Suprapubic skin (tissue), 4 donors: ENCODE results near the gene EDA. TPM values are rescaled to one million over a fixed set of nuclear protein-coding genes. Genes with fewer than 3 reads are reported as not detected.

ENCODE experiments used
- DNase-seq, 2 donors: peaks; one replicate each; pipeline ENCODE4 v3.0.0-alpha.2; 2019; ENCODE audit warnings: low spot score in 2 of 2
- H3K27ac ChIP-seq: fragments of 200-600 bp; sonication (generic); one replicate; pipeline ENCODE4 v1.5.1; 2019
- H3K27me3 ChIP-seq: fragments of 200-600 bp; sonication (generic); one replicate; pipeline ENCODE4 v1.5.1; 2019
- H3K36me3 ChIP-seq: fragments of 200-600 bp; sonication (generic); one replicate; pipeline ENCODE4 v1.5.1; 2019
- H3K4me1 ChIP-seq: fragments of 200-600 bp; sonication (generic); one replicate; pipeline ENCODE4 v1.5.1; 2019
- H3K4me3 ChIP-seq: fragments of 200-600 bp; sonication (generic); one replicate; pipeline ENCODE4 v1.5.1; 2019; ENCODE audit warnings: mild to moderate bottlenecking
- H3K9me3 ChIP-seq: fragments of 200-600 bp; sonication (generic); one replicate; pipeline ENCODE4 v1.5.1; 2019
- CTCF ChIP-seq, 2 donors: fragments of 200-600 bp in 1 of 2; fragments of 450-650 bp in 1 of 2; sonication (generic) in 1 of 2; IDR thresholded peaks; one replicate each; pipeline ENCODE4 v1.5.1; 2016 to 2019; ENCODE audit warnings: antibody characterized with exemption in 2 of 2, mild to moderate bottlenecking in 1 of 2, moderate library complexity in 1 of 2
- EP300 ChIP-seq: sonication (generic); formaldehyde crosslinking; IDR thresholded peaks from one replicate; pipeline ENCODE4 v1.6.1; 2017; ENCODE audit warnings: antibody characterized with exemption
- POLR2A ChIP-seq, 2 donors: fragments of 450-650 bp; IDR thresholded peaks; one replicate each; pipeline ENCODE4 v1.6.1; 2017; ENCODE audit warnings: antibody characterized with exemption in 2 of 2, mild to moderate bottlenecking in 2 of 2, moderate library complexity in 2 of 2
- POLR2AphosphoS5 ChIP-seq, 3 donors: sonication (generic); formaldehyde crosslinking; IDR thresholded peaks; one replicate each; pipeline ENCODE4 v1.6.1; 2017; ENCODE audit warnings: antibody characterized with exemption in 3 of 3
- WGBS: methylation state at CpG from one replicate; pipeline ENCODE4 v1.1.5; 2018; 5-methylcytosine and 5-hydroxymethylcytosine counted together
- total RNA-seq, 4 donors: library from RNA; depleted of rRNA; stranded (reverse); fragments of >200 nt; gene quantifications; one replicate each; pipeline ENCODE4 v1.1.0, GENCODE V29; 2016

The EDA gene
- total RNA-seq, 4 donors from 2014 or later: 5.6 to 10.9 (median 7.5) TPM

GRCh38 chrX:69605521-69605920 is 10.4 kb upstream of the EDA start:
- no peaks in the 10 kb centered on the region for H3K36me3 ChIP-seq
- H3K4me3 ChIP-seq: no peak overlapping the region
- no peak overlapping the region for H3K27ac ChIP-seq
- TF ChIP-seq POLR2AphosphoS5 (IDR thresholded peaks at IDR 0.05) (no peak), CTCF (IDR thresholded peaks at IDR 0.05) (no peak), POLR2A (IDR thresholded peaks at IDR 0.05) (no peak), EP300 (no peak)
- H3K9me3 ChIP-seq: no peaks in the 10 kb centered on the region
- H3K4me1 ChIP-seq: no peaks in the 10 kb centered on the region
- no peaks in the 10 kb centered on the region for H3K27me3 ChIP-seq
- DNase-seq: no peak
- WGBS: 48% methylated on average over 4 of the region's 4 CpGs

DNA sequence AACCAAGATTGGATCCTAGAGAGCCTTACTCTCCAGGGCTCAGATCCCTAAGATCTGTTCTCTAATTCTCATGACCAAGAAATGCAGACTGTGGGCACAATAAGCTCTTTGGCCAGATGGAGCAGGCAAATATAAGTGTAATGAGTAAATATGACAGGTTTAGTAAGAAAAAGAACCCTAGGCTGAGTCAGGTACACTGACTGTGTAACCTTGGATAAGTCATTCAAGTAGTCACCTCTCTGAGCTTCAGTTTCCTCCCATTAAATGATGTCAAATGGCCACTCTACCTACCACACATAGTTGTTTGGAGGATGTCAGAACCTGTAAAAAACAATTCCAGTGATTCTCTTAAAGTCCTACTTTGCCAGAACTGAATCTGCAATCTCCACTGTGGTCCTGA is 8.3 kb upstream of the EDA start:
- H3K4me3 ChIP-seq: no peak overlapping the region
- H3K4me1 ChIP-seq: no peaks in the 10 kb centered on the region
- no peaks in the 10 kb centered on the region for H3K36me3 ChIP-seq
- no peaks in the 10 kb centered on the region for H3K9me3 ChIP-seq
- TF ChIP-seq POLR2AphosphoS5 (IDR thresholded peaks at IDR 0.05): no peak
- TF ChIP-seq POLR2A (IDR thresholded peaks at IDR 0.05): no peak
- TF ChIP-seq EP300: no peak
- H3K27ac ChIP-seq: no peak overlapping the region
- no peak for DNase-seq
- no peaks in the 10 kb centered on the region for H3K27me3 ChIP-seq

- no peak for DNase-seq
- TF ChIP-seq CTCF (IDR thresholded peaks at IDR 0.05): no peak
- TF ChIP-seq POLR2AphosphoS5 (IDR thresholded peaks at IDR 0.05): no peak
- TF ChIP-seq POLR2A (IDR thresholded peaks at IDR 0.05): no peak
- TF ChIP-seq EP300: no peak
Measured at GRCh38 chrX:69613946-69614345, 2.0 kb upstream of the EDA start.

DNA sequence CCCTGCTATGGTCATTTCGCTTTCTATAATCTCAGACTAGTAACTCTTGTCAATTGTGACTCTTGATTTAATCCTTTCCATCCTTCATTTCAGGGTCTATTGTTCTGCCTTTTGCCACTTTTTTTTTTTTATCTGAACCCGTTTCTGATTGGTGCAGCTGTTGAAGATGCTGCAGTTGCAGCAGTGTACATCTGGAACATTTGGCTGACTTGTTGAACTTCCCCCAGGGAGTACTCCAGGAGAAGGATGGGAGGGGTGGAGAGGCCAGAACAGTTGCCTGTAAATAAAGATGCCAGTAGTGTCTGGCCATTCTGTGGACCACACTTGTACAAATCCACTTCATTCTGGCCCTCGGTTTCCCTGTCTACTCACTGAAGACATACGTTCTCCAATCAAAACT is 1.0 kb upstream of the EDA start:
- no peaks in the 10 kb centered on the region for H3K27me3 ChIP-seq
- no peak for DNase-seq
- H3K27ac ChIP-seq: no peak overlapping the region
- H3K4me1 ChIP-seq: peaks cover 23% of the 10 kb centered on the region
- no peak for TF ChIP-seq CTCF (IDR thresholded peaks at IDR 0.05)
- TF ChIP-seq EP300: no peak
- no peak for TF ChIP-seq POLR2AphosphoS5 (IDR thresholded peaks at IDR 0.05)
- no peak for TF ChIP-seq POLR2A (IDR thresholded peaks at IDR 0.05)
- H3K9me3 ChIP-seq: no peaks in the 10 kb centered on the region
- H3K36me3 ChIP-seq: no peaks in the 10 kb centered on the region
- peak overlapping the region; percentile 68 for H3K4me3 ChIP-seq
- WGBS: 52% methylated on average over 4 of the region's 4 CpGs

More at GRCh38 chrX:69613946-69614345, 2.0 kb upstream of the EDA start:
- H3K4me3 ChIP-seq: no peak overlapping the region
- H3K9me3 ChIP-seq: no peaks in the 10 kb centered on the region
- peaks cover 19% of the 10 kb centered on the region for H3K4me1 ChIP-seq
- no peak overlapping the region for H3K27ac ChIP-seq
- no peaks in the 10 kb centered on the region for H3K27me3 ChIP-seq
- no peaks in the 10 kb centered on the region for H3K36me3 ChIP-seq
- WGBS: 100% methylated on average over 1 of the region's 1 CpG

DNA sequence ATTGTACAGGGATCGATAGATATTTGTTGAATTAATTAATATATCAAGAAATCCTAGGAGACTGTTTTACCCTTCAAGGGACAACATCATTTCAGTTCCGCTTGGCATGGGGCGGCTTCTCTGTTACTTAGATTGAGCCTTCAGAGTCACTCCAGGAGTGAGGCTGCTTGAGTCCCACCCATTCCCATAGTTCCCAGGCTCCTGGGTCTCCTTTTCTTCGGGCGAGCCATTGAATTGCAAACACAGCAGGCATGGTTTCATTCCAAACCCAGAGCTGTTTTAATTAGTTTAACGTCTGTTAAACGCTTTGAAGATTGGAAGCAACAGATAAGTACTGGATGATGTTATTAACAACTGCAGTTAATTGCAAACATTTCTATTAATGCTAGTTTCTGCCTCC is 571 bp upstream of the EDA start:
- 30% methylated on average over 7 of the region's 7 CpGs for WGBS
- Histone ChIP-seq H3K9me3 (no peaks in the 10 kb centered on the region), H3K27me3 (no peaks in the 10 kb centered on the region), H3K4me1 (peaks cover 23% of the 10 kb centered on the region), H3K36me3 (no peaks in the 10 kb centered on the region), H3K27ac (no peak overlapping the region), H3K4me3 (peak overlapping the region; percentile 68)
- DNase-seq: peak in 1 of 2 donors; percentile 58
- no peak for TF ChIP-seq CTCF (IDR thresholded peaks at IDR 0.05)
- no peak for TF ChIP-seq EP300
- TF ChIP-seq POLR2AphosphoS5 (IDR thresholded peaks at IDR 0.05): no peak
- TF ChIP-seq POLR2A (IDR thresholded peaks at IDR 0.05): no peak
